ENCODE results near the gene CGNL1. TPM values are rescaled to one million over a fixed set of nuclear protein-coding genes. Genes with fewer than 3 reads are reported as not detected.

CGNL1 gene
- total RNA-seq, 1 donor from 2014 or later: 3.5 TPM

- Histone ChIP-seq H3K9me3 (no peaks in the 10 kb centered on the region), H3K27ac (no peak overlapping the region), H3K36me3 (peaks cover 0 to 2% of the 10 kb centered on the region in 2 donors), H3K27me3 (no peaks in the 10 kb centered on the region), H3K4me1 (peaks cover 0 to under 1% of the 10 kb centered on the region in 2 donors), H3K4me3 (no peak overlapping the region)
- TF ChIP-seq, protein P1, sequence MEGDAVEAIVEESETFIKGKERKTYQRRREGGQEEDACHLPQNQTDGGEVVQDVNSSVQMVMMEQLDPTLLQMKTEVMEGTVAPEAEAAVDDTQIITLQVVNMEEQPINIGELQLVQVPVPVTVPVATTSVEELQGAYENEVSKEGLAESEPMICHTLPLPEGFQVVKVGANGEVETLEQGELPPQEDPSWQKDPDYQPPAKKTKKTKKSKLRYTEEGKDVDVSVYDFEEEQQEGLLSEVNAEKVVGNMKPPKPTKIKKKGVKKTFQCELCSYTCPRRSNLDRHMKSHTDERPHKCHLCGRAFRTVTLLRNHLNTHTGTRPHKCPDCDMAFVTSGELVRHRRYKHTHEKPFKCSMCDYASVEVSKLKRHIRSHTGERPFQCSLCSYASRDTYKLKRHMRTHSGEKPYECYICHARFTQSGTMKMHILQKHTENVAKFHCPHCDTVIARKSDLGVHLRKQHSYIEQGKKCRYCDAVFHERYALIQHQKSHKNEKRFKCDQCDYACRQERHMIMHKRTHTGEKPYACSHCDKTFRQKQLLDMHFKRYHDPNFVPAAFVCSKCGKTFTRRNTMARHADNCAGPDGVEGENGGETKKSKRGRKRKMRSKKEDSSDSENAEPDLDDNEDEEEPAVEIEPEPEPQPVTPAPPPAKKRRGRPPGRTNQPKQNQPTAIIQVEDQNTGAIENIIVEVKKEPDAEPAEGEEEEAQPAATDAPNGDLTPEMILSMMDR (IDR thresholded peaks at IDR 0.05): no peak
- DNase-seq (ENCODE audit: low spot score in 2 of 2): no peak
- intact Hi-C loops (cut with DNase I): no loop called here
Observed at GRCh38 chr15:57528940-57529565, 152.7 kb downstream of the CGNL1 start.

- Histone ChIP-seq H3K4me1 (peaks cover 0 to 6% of the 10 kb centered on the region in 2 donors), H3K9me3 (no peaks in the 10 kb centered on the region), H3K4me3 (no peak overlapping the region), H3K27ac (no peak overlapping the region), H3K36me3 (no peaks in the 10 kb centered on the region), H3K27me3 (no peaks in the 10 kb centered on the region)
- TF ChIP-seq, protein P1 (IDR thresholded peaks at IDR 0.05): no peak
- DNase-seq (ENCODE audit: low spot score in 2 of 2): no peak
- intact Hi-C loops (cut with DNase I): loop anchor here (10.0 kb wide), 2 partner anchors 615 to 1035 kb away; partner anchors contain the start of gene TCF12
Observed at GRCh38 chr15:57529748-57530147, 153.4 kb downstream of the CGNL1 start.

DNA sequence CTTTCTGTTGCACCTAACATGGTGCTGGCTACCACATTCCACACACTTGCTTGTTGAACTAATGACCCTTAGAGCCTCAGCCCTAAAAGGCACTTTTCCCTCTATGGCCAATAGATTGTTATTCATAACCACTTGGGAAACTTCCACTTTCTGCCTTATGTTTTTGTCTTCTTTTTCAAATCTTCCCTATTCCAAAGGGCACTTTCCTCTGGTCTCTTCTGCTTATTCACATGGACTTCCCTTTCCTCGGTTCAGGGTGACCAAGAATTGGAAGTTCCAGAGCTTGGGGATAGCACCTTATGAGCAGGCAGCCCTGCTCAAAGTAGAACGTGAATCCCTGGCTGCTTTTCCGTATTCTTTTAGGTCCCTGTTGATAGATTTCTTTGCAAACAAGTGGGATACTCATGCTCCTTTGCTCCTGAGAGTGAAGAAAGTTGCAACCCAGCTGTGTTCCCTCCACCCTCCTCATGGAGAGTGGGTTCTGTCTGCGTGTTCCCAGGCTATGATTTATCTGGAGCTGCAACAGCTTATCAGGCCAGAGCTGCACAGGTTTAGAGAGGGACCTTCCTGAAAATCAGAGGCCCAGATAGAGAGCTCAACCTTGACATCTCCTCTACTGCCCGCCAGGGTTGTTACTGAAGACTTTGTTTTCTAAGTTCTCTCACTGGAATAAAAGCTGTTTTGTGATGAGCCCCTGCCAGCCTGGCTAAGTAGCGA is 156.6 kb downstream of the CGNL1 start:
- no peaks in the 10 kb centered on the region for H3K9me3 ChIP-seq
- intact Hi-C loops (cut with DNase I): loop anchor here (10.0 kb wide), 2 partner anchors 618 to 1038 kb away; partner anchors contain the start of gene TCF12
- peaks cover 4 to 19% of the 10 kb centered on the region in 2 donors for H3K4me1 ChIP-seq
- H3K27ac ChIP-seq: peak overlapping the region in 1 of 2 donors; percentile 60
- DNase-seq (ENCODE audit: low spot score in 2 of 2): no peak
- H3K27me3 ChIP-seq: no peaks in the 10 kb centered on the region
- H3K36me3 ChIP-seq: no peaks in the 10 kb centered on the region
- no peak overlapping the region for H3K4me3 ChIP-seq
- TF ChIP-seq, protein P1 (IDR thresholded peaks at IDR 0.05): no peak

DNA sequence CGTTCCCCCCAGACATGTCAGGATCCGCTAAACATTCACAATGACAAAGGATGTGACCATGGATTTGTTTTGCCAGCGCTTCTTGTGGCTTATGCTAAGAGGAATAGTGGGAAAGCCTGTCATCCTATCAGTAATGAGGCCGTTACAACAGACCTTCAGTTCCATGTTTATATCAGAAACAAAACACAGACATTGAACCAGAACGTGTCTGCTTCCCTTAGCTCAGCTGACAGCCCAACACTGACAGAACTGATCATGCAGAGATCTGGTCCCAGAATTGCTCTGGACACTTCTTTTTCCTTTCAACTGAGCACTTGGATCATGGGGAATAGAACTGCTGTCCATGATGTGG is 157.1 kb downstream of the CGNL1 start:
- Histone ChIP-seq H3K9me3 (no peaks in the 10 kb centered on the region), H3K27me3 (no peaks in the 10 kb centered on the region), H3K27ac (peak overlapping the region; percentile 43 to 60), H3K4me3 (no peak overlapping the region), H3K4me1 (peaks cover 4 to 21% of the 10 kb centered on the region in 2 donors), H3K36me3 (no peaks in the 10 kb centered on the region)
- no peak for DNase-seq (ENCODE audit: low spot score in 2 of 2)
- intact Hi-C loops (cut with DNase I): loop anchor here (10.0 kb wide), 2 partner anchors 619 to 1039 kb away; partner anchors contain the start of gene TCF12
- TF ChIP-seq, protein P1 (IDR thresholded peaks at IDR 0.05): no peak

DNA sequence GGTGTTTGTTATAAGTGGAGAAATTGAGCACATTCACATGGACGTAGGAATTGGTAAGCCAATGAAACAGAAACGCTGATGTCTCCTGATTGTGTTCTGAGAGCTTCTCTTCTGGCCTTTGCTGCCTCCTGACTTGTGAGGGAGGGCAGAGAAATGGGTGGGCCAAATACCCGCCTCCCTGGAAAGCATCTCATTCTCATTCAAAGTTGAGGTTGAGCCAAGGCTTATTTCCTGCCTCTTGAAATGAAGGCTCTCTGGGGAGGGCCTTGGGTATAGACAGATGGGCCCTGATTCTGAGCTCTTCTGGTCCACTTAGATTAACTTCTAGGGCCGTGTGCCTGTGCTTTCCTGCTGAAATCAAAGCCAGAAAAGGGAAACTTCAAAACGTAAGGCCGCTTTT is 158.0 kb downstream of the CGNL1 start:
- no peaks in the 10 kb centered on the region for H3K36me3 ChIP-seq
- TF ChIP-seq, protein P1 (IDR thresholded peaks at IDR 0.05): no peak
- H3K27ac ChIP-seq: peak overlapping the region; percentile 43 to 60
- DNase-seq (ENCODE audit: low spot score in 2 of 2): no peak
- H3K4me1 ChIP-seq: peaks cover 4 to 21% of the 10 kb centered on the region in 2 donors
- intact Hi-C loops (cut with DNase I): loop anchor here (10.0 kb wide), 2 partner anchors 619 to 1039 kb away; partner anchors contain the start of gene TCF12
- H3K4me3 ChIP-seq: no peak overlapping the region
- H3K9me3 ChIP-seq: no peaks in the 10 kb centered on the region
- no peaks in the 10 kb centered on the region for H3K27me3 ChIP-seq
